ENCODE measurements around the gene KCTD18. TPM values are rescaled to one million over a fixed set of nuclear protein-coding genes. Genes with fewer than 3 reads are reported as not detected.

The KCTD18 gene
- total RNA-seq, 2 donors from 2014 or later, result 17.0 to 23.5 TPM

- Mint-ChIP-seq H3K27ac (peak overlapping the region; percentile 90), H3K36me3 (ENCODE audit: insufficient read depth in 2 of 2) (no peaks in the 10 kb centered on the region), H3K9me3 (no peaks in the 10 kb centered on the region), H3K27me3 (ENCODE audit: low read depth) (no peaks in the 10 kb centered on the region), H3K4me1 (ENCODE audit: low read depth) (peaks cover 8% of the 10 kb centered on the region), H3K4me3 (peak overlapping the region in 1 of 2 donors; percentile 40)
- DNase-seq (no peak), ATAC-seq (replicated peaks in 1 of 2) (peak in 1 of 2 donors; percentile 57)
Measured at GRCh38 chr2:200479692-200480265, 30.1 kb downstream of the KCTD18 start.

DNA sequence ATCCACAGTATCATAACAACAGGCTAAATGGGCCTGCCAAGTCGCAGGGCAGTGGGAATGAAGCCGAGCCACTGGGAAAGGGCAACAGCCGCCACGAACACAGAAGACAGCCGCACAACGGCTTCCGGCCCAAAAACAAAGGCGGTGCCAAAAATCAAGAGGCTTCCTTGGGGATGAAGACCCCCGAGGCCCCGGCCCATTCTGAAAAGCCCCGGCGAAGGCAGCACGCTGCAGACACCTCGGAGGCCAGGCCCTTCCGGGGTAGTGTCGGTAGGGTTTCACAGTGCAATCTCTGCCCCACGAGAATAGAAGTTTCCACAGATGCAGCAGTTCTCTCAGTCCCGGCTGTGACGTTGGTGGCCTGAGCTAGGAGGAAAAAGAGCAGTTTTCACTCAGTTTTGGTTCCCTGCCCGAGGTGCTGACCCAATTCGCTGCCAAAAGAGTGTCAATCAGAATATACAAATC is 32.2 kb downstream of the KCTD18 start:
- ATAC-seq (replicated peaks in 1 of 2) (no peak), DNase-seq (no peak)
- Mint-ChIP-seq H3K4me1 (ENCODE audit: low read depth) (peaks cover 8% of the 10 kb centered on the region), H3K4me3 (no peak overlapping the region), H3K36me3 (ENCODE audit: insufficient read depth in 2 of 2) (no peaks in the 10 kb centered on the region), H3K27ac (no peak overlapping the region), H3K27me3 (ENCODE audit: low read depth) (no peaks in the 10 kb centered on the region), H3K9me3 (no peaks in the 10 kb centered on the region)

GRCh38 chr2:200476836-200477235 is 33.0 kb downstream of the KCTD18 start:
- Mint-ChIP-seq H3K36me3 (ENCODE audit: insufficient read depth in 2 of 2) (no peaks in the 10 kb centered on the region), H3K4me1 (ENCODE audit: low read depth) (peaks cover 8% of the 10 kb centered on the region), H3K27ac (no peak overlapping the region), H3K9me3 (no peaks in the 10 kb centered on the region), H3K4me3 (no peak overlapping the region), H3K27me3 (ENCODE audit: low read depth) (no peaks in the 10 kb centered on the region)
- DNase-seq, result no peak
- no peak for ATAC-seq (replicated peaks in 1 of 2)

DNA sequence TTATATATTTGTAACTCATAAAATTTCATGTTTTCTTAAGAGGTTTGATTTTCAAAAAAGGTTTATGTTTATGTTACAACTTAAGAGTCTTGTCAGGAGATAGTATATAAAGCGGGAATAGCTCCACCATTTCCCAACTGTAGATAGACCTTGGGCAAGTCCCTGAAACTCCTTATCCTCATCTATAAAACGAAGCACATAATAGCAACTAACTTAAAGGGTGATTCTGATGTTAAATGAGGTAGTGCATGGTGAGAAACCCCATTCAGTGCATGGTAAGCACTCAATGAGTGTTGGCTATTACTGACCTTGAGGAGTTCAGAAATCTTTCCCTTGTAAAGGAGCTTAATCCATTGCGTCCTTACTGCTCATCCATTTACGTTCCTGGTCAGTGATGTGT is 34.1 kb downstream of the KCTD18 start:
- ATAC-seq (replicated peaks in 1 of 2) (no peak), DNase-seq (no peak)
- Mint-ChIP-seq H3K27me3 (ENCODE audit: low read depth) (no peaks in the 10 kb centered on the region), H3K27ac (no peak overlapping the region), H3K36me3 (ENCODE audit: insufficient read depth in 2 of 2) (peaks cover 0 to 2% of the 10 kb centered on the region in 2 donors), H3K4me1 (ENCODE audit: low read depth) (peaks cover 17% of the 10 kb centered on the region), H3K4me3 (no peak overlapping the region), H3K9me3 (no peaks in the 10 kb centered on the region)

DNA sequence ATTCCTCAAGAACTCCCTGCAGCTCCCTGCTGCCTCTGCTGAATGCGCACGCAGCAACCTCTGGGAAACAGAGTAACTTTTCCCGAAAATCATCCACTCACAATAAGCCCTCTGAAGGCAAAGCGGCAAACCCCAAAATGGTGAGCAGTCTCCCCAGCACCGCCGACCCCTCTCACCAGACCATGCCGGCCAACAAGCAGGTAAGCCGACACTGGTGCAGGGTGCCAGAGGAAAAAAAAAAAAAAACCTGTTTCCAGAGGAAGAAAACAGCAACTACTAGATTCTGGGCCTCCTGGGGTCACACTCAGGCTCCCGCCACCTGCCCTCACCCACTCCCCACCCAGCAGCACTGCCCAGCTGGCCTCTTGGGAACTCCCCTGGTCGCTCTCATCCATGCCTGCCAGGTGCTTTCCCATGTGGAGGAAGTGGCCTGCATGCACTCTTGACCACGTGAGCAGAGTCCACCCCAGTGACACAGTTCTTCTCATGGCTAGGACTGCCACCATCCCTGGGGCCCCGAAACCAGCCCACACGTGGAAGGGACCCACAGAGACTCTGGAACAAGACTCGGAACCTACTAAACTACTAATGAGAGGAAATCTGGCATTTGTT is 36.9 kb downstream of the KCTD18 start:
- Mint-ChIP-seq H3K27me3 (ENCODE audit: low read depth) (no peaks in the 10 kb centered on the region), H3K4me3 (no peak overlapping the region)
- ATAC-seq (replicated peaks in 1 of 2), result no peak

DNA sequence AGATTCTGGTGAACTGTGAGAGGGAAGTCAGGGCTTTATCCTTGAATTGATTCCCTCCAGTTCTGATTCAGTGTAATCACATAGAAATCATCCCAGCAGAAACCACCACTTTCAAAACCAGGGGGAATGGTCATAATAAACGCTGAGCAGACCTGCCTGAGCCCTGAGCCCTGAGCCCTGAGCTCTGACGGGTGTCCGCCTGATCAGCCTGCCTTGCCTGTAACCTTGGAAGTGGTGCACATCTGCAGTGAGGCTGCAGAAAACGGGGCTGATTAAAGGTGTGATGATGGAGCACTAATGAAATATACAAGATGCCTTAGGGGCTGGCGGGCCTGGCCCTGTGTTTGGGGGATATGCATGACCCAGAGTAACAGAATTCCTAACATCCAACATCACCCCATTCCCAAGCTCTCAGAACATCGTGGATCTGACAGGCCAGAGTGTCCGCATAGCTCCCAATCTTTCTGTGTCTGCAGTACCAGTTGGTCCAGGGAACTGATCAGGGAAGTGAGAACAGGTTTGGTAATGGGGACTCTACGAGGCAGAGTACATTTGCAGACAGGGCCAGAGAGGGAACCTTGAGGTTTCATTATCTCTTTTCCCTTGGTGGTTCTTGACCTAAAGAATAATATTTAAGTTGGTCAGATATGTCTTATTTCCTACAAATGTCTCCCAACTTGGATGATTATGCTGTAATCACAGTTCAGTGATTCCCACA is 37.8 kb downstream of the KCTD18 start:
- peak overlapping the region; percentile 21 for H3K27ac Mint-ChIP-seq
- peaks cover 0 to 2% of the 10 kb centered on the region in 2 donors for H3K36me3 Mint-ChIP-seq (ENCODE audit: insufficient read depth in 2 of 2)
- no peaks in the 10 kb centered on the region for H3K27me3 Mint-ChIP-seq (ENCODE audit: low read depth)
- DNase-seq (no peak), ATAC-seq (replicated peaks in 1 of 2) (no peak)
- no peak overlapping the region for H3K4me3 Mint-ChIP-seq
- H3K4me1 Mint-ChIP-seq (ENCODE audit: low read depth), result peaks cover 36% of the 10 kb centered on the region
- no peaks in the 10 kb centered on the region for H3K9me3 Mint-ChIP-seq

More for the DNA sequence above, 36.9 kb downstream of the KCTD18 start:
- Mint-ChIP-seq H3K27ac (no peak overlapping the region), H3K9me3 (no peaks in the 10 kb centered on the region), H3K36me3 (ENCODE audit: insufficient read depth in 2 of 2) (peaks cover 0 to 2% of the 10 kb centered on the region in 2 donors), H3K4me1 (ENCODE audit: low read depth) (peaks cover 27% of the 10 kb centered on the region)
- no peak for DNase-seq

DNA sequence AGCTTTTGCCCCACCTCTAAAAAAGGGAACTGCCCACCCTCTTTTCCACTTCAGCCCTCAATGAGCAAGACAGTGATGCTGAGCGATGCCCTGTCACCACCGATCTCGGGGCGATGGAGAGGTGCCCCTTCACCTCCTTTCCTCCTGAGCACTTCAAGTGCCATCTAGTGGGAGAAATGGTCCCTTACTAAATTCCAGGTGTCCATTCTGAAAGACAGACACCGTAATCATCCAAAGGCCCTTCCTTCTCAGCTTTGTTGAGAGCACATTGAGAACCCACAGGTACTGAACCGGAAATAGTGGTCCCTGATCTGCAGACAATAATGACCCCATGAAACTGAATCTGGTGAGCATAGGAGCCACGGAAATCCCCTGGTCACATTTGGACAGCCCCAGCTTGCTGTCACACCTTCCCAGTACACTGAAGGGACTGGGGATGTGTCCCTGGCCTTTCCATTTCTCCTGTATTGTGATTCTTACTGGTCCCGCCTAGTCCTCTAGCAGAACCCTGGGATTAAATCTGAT is 38.5 kb downstream of the KCTD18 start:
- Mint-ChIP-seq H3K27me3 (ENCODE audit: low read depth) (no peaks in the 10 kb centered on the region), H3K4me1 (ENCODE audit: low read depth) (peaks cover 43% of the 10 kb centered on the region), H3K9me3 (no peaks in the 10 kb centered on the region), H3K27ac (peak overlapping the region; percentile 72), H3K36me3 (ENCODE audit: insufficient read depth in 2 of 2) (peaks cover 0 to 2% of the 10 kb centered on the region in 2 donors), H3K4me3 (peak overlapping the region; percentile 13 to 63)
- ATAC-seq (replicated peaks in 1 of 2) (peak; percentile 45 to 46), DNase-seq (peak; percentile 52 to 58)

DNA sequence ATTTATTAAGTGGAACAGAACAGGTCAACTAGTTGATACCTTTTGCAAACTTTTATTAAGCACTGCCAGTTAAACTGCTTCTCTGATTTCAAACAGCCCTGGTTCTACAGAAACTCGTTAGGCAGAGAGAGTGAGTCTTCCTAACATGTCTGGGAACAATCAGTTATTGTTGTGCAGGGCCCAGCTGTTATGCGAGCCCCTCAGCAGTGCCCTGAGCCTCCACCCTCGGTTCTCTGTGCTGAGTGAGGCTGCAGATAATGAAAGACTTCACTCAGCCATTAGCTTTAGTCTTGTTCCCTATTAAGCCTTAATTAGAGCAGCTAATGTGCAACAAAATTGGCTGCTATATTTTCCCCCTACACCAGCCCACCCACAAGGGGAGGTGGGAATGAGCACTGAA is 39.6 kb downstream of the KCTD18 start:
- H3K27ac Mint-ChIP-seq, result peak overlapping the region; percentile 15
- ATAC-seq (replicated peaks in 1 of 2) (no peak), DNase-seq (no peak)
- H3K36me3 Mint-ChIP-seq (ENCODE audit: insufficient read depth in 2 of 2), result peaks cover 0 to 2% of the 10 kb centered on the region in 2 donors
- H3K9me3 Mint-ChIP-seq, result no peaks in the 10 kb centered on the region
- peaks cover 52% of the 10 kb centered on the region for H3K4me1 Mint-ChIP-seq (ENCODE audit: low read depth)
- no peak overlapping the region for H3K4me3 Mint-ChIP-seq
- no peaks in the 10 kb centered on the region for H3K27me3 Mint-ChIP-seq (ENCODE audit: low read depth)

DNA sequence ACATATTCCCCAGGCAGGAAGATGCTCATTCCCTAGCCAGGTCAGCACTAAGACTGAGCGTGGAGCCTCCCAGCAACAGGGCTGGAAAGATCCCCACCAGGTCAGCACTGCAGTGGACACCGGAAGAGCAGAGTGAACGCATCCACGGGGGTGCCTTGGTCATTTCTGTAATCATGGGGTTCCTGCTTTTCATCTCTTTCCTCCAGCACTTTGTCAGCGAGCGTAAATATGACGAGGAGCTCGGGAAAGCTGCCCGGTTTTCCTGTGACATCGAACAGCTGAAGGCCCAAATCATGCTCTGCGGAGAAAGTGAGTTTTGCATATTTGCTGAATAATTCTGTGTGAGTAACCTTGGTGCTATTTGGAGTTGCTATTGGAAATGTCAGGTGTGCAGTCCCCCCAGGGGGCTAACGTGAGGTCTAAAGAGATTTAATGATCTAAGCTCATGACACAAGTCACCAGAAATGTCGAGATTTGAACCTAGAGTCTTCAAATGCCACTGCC is 40.1 kb downstream of the KCTD18 start:
- Mint-ChIP-seq H3K4me1 (ENCODE audit: low read depth) (peaks cover 52% of the 10 kb centered on the region), H3K27me3 (ENCODE audit: low read depth) (no peaks in the 10 kb centered on the region), H3K9me3 (no peaks in the 10 kb centered on the region), H3K27ac (peak overlapping the region; percentile 15), H3K4me3 (no peak overlapping the region), H3K36me3 (ENCODE audit: insufficient read depth in 2 of 2) (peaks cover 0 to 2% of the 10 kb centered on the region in 2 donors)
- DNase-seq (no peak), ATAC-seq (replicated peaks in 1 of 2) (no peak)

- H3K4me3 Mint-ChIP-seq, result peak overlapping the region; percentile 77 to 80
- peak overlapping the region; percentile 92 for H3K27ac Mint-ChIP-seq
- peak in 1 of 2 donors; percentile 6 for ATAC-seq (replicated peaks in 1 of 2)
Measured at GRCh38 chr2:200467806-200468681, 41.8 kb downstream of the KCTD18 start.

GRCh38 chr2:200466425-200467418 is 43.1 kb downstream of the KCTD18 start:
- Mint-ChIP-seq H3K27me3 (ENCODE audit: low read depth) (no peaks in the 10 kb centered on the region), H3K4me3 (peak overlapping the region; percentile 77 to 80), H3K36me3 (ENCODE audit: insufficient read depth in 2 of 2) (peaks cover 0 to 2% of the 10 kb centered on the region in 2 donors), H3K27ac (peak overlapping the region; percentile 92), H3K4me1 (ENCODE audit: low read depth) (peaks cover 75% of the 10 kb centered on the region), H3K9me3 (no peaks in the 10 kb centered on the region)
- DNase-seq, result peak; percentile 56 to 63
- peak; percentile 91 to 92 for ATAC-seq (replicated peaks in 1 of 2)

More at GRCh38 chr2:200467806-200468681, 41.8 kb downstream of the KCTD18 start:
- peak; percentile 16 to 21 for DNase-seq
- H3K27me3 Mint-ChIP-seq (ENCODE audit: low read depth), result no peaks in the 10 kb centered on the region
- peaks cover 0 to 2% of the 10 kb centered on the region in 2 donors for H3K36me3 Mint-ChIP-seq (ENCODE audit: insufficient read depth in 2 of 2)
- H3K9me3 Mint-ChIP-seq, result no peaks in the 10 kb centered on the region
- H3K4me1 Mint-ChIP-seq (ENCODE audit: low read depth), result peaks cover 65% of the 10 kb centered on the region
